ENCODE data around the gene SIRT1. TPM values are rescaled to one million over a fixed set of nuclear protein-coding genes. Genes with fewer than 3 reads are reported as not detected.

The SIRT1 gene
- total and polyA plus RNA-seq, 9 of the 15 experiments (the other 6 are each of a cell fraction or from before 2014, with no cell fraction given), result 7.8 to 25.8 (median 19.1) TPM

DNA sequence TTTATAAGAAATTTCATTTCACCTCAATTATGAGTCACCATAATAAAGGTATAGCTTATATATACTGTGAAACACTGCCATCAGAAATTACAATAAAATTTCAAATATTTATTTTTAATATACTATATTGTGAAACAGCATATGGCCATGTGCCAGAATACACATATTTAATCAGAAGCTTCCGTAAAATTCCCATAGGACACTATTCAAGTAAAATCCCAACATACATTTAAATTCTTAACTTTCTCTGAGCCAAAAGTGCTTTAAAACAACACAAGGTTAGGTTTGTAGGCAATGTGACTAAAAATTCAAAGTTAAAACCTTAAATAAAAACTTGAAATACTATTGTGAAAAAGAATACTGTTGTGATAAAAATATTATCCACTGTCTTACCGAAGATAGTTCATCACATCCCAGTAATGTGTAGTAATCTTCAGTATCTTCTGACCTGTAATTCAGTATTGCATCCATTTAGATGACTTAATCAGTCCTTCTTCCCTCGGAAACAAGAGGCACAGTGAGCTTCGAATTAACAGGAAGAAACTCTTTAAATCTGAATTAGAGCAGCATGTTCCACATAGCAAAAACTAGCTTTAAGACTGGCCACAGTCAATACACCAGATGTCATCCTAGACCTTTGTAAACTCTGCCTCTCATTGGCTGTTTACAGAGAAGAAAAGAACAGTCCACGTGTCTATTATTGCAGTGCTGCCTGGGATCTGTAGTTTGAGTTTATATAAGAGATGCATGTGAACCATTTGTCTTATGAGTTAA lies 46.7 kb upstream of the SIRT1 start, which contains the start of gene DNAJC12 (continued):
- TF ChIP-seq HDAC8 (tag; IDR thresholded peaks at IDR 0.05) (no peak), BHLHE40 (IDR thresholded peaks at IDR 0.05; ENCODE audit: low read length) (peak; percentile 48; the same call in 1 of the 2 replicates), ZNF589 (CRISPR knock-in tag; IDR thresholded peaks at IDR 0.05; ENCODE audit: low read depth) (0 out of 2 replicates have a peak, but pooled peaks have one; percentile 36), ZNF444 (CRISPR knock-in tag; IDR thresholded peaks at IDR 0.05) (no peak), ZNF717 (CRISPR knock-in tag; IDR thresholded peaks at IDR 0.05) (no peak), TBP (optimal IDR thresholded peaks at IDR 0.05; ENCODE audit: low read depth, low read length) (peak; percentile 70), SNRNP70 (optimal IDR thresholded peaks at IDR 0.05; ENCODE audit: low read depth, low read length) (no peak), ZC3H8 (IDR thresholded peaks at IDR 0.05) (no peak), CBFA2T3 (IDR thresholded peaks at IDR 0.05) (no peak), ZNF445 (CRISPR knock-in tag; IDR thresholded peaks at IDR 0.05; ENCODE audit: low read depth) (no peak), CCAR2 (IDR thresholded peaks at IDR 0.05; ENCODE audit: low read depth, low read length) (no peak), HMGN3 (IDR thresholded peaks at IDR 0.05; ENCODE audit: borderline replicate concordance, extremely low read depth, insufficient read length, low read depth, low read length) (no peak), PHB (CRISPR knock-in tag; IDR thresholded peaks at IDR 0.05) (no peak), BRF1 (IDR thresholded peaks at IDR 0.05; ENCODE audit: borderline replicate concordance, extremely low read depth, insufficient read length) (no peak), MECOM (CRISPR knock-in tag; IDR thresholded peaks at IDR 0.05) (peak; percentile 44; the same call in 1 of the 2 replicates), ZKSCAN8 (CRISPR knock-in tag; IDR thresholded peaks at IDR 0.05) (no peak), ZNF143 (CRISPR knock-in tag; IDR thresholded peaks at IDR 0.05) (peak; percentile 73), NFRKB (IDR thresholded peaks at IDR 0.05; ENCODE audit: low read depth) (peak; percentile 48), ZNF197 (CRISPR knock-in tag; IDR thresholded peaks at IDR 0.05; ENCODE audit: low read depth) (no peak), ZSCAN32 (CRISPR knock-in tag; IDR thresholded peaks at IDR 0.05) (no peak), FOXK1 (CRISPR knock-in tag; IDR thresholded peaks at IDR 0.05; ENCODE audit: borderline replicate concordance) (no peak), POLR2G (IDR thresholded peaks at IDR 0.05; ENCODE audit: low read depth, low read length) (peak; percentile 57), JUND (IDR thresholded peaks at IDR 0.05; ENCODE audit: borderline replicate concordance, low read depth, low read length) (peak; percentile 49; the same call in 1 of the 2 replicates), JUND (tag; IDR thresholded peaks at IDR 0.05; ENCODE audit: borderline replicate concordance, low read depth, low read length) (no peak), PHF21A (IDR thresholded peaks at IDR 0.05; ENCODE audit: borderline replicate concordance, low read depth) (no peak), HDAC3 (IDR thresholded peaks at IDR 0.05; ENCODE audit: borderline replicate concordance, partially characterized antibody) (peak; percentile 29), SAFB (IDR thresholded peaks at IDR 0.05; ENCODE audit: borderline replicate concordance, low read depth, low read length) (no peak), SMAD4 (CRISPR knock-in tag; conservative IDR thresholded peaks at IDR 0.05) (no peak)
- TF ChIP-seq, protein P1, sequence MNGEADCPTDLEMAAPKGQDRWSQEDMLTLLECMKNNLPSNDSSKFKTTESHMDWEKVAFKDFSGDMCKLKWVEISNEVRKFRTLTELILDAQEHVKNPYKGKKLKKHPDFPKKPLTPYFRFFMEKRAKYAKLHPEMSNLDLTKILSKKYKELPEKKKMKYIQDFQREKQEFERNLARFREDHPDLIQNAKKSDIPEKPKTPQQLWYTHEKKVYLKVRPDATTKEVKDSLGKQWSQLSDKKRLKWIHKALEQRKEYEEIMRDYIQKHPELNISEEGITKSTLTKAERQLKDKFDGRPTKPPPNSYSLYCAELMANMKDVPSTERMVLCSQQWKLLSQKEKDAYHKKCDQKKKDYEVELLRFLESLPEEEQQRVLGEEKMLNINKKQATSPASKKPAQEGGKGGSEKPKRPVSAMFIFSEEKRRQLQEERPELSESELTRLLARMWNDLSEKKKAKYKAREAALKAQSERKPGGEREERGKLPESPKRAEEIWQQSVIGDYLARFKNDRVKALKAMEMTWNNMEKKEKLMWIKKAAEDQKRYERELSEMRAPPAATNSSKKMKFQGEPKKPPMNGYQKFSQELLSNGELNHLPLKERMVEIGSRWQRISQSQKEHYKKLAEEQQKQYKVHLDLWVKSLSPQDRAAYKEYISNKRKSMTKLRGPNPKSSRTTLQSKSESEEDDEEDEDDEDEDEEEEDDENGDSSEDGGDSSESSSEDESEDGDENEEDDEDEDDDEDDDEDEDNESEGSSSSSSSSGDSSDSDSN (IDR thresholded peaks at IDR 0.05; ENCODE audit: borderline replicate concordance in 1 of 2, low read depth in 2 of 2, low read length in 2 of 2), result no peak

All from K562 (cell line).